GM23338 (cell line): Measurements from ENCODE around the gene PRDM11. TPM values are rescaled to one million over a fixed set of nuclear protein-coding genes. Genes with fewer than 3 reads are reported as not detected.

ENCODE experiments used
- ATAC-seq: fragments of 200-7000 bp; cut with Tn5 transposase; 3 replicates; pipeline ENCODE4 v1.9.1; 2020
- DNase-seq: peaks from one replicate; pipeline ENCODE4 v3.0.0-alpha.2; 2015; ENCODE audit warnings: low spot score
- H2AFZ ChIP-seq: fragments of 200-600 bp; sonication (generic); 2 replicates; pipeline ENCODE4 v1.8.0; 2016; ENCODE audit warnings: antibody characterized with exemption, mild to moderate bottlenecking, moderate library complexity
- H3F3A ChIP-seq: fragments of 200-600 bp; sonication (generic); replicated peaks from 2 replicates; pipeline ENCODE4 v1.8.0; 2017; ENCODE audit warnings: antibody characterized with exemption, mixed run types, low read depth
- H3K27ac ChIP-seq: fragments of 200-600 bp; sonication (generic); 2 replicates; pipeline ENCODE4 v1.6.1; 2016; ENCODE audit warnings: low read depth
- H3K27me3 ChIP-seq: fragments of 200-600 bp; sonication (generic); 2 replicates; pipeline ENCODE4 v1.8.0; 2016; ENCODE audit warnings: mild to moderate bottlenecking, mixed run types, moderate library complexity; ENCODE audit not compliant: insufficient read depth
- H3K36me3 ChIP-seq: fragments of 200-600 bp; sonication (generic); 2 replicates; pipeline ENCODE4 v1.8.0; 2016; ENCODE audit warnings: mild to moderate bottlenecking; ENCODE audit not compliant: insufficient read depth
- H3K4me1 ChIP-seq: fragments of 200-600 bp; sonication (generic); 2 replicates; pipeline ENCODE4 v1.8.0; 2016; ENCODE audit warnings: mild to moderate bottlenecking, moderate library complexity; ENCODE audit not compliant: insufficient read depth
- H3K4me2 ChIP-seq: fragments of 200-600 bp; sonication (generic); 2 replicates; pipeline ENCODE4 v1.7.1; 2017; ENCODE audit warnings: mixed run types
- H3K4me3 ChIP-seq: fragments of 200-600 bp; sonication (generic); 2 replicates; pipeline ENCODE4 v1.6.1; 2016; ENCODE audit warnings: mixed run types
- H3K79me2 ChIP-seq: fragments of 200-600 bp; sonication (generic); replicated peaks from 2 replicates; pipeline ENCODE4 v1.8.0; 2017; ENCODE audit warnings: mild to moderate bottlenecking; ENCODE audit not compliant: insufficient read depth
- H3K9me2 ChIP-seq: fragments of 200-600 bp; sonication (generic); 2 replicates; pipeline ENCODE4 v1.8.0; 2017; ENCODE audit not compliant: insufficient read depth
- H4K20me1 ChIP-seq: fragments of 200-600 bp; sonication (generic); replicated peaks from 2 replicates; pipeline ENCODE4 v1.8.0; 2017; ENCODE audit warnings: mild to moderate bottlenecking; ENCODE audit not compliant: insufficient read depth
- H3K27ac Mint-ChIP-seq: 2 replicates; pipeline ENCODE4 v1.8.0; 2020; ENCODE audit warnings: inconsistent platforms, mild to moderate bottlenecking, moderate library complexity, mixed read lengths
- H3K27me3 Mint-ChIP-seq: 3 replicates; pipeline ENCODE4 v1.8.0; 2022; ENCODE audit warnings: low read depth, mild to moderate bottlenecking, moderate library complexity, mixed read lengths, inconsistent platforms; ENCODE audit not compliant: insufficient read depth, poor library complexity
- H3K36me3 Mint-ChIP-seq: 3 replicates; pipeline ENCODE4 v1.8.0; 2021; ENCODE audit warnings: low read depth, mild to moderate bottlenecking, inconsistent platforms, moderate library complexity, mixed read lengths
- H3K4me1 Mint-ChIP-seq: 3 replicates; pipeline ENCODE4 v1.8.0; 2020; ENCODE audit warnings: mild to moderate bottlenecking, inconsistent platforms, mixed read lengths
- H3K4me3 Mint-ChIP-seq: 3 replicates; pipeline ENCODE4 v1.8.0; 2021; ENCODE audit warnings: moderate library complexity, mild to moderate bottlenecking, inconsistent platforms, mixed read lengths
- H3K9me3 Mint-ChIP-seq: 3 replicates; pipeline ENCODE4 v1.8.0; 2020; ENCODE audit warnings: moderate library complexity, mild to moderate bottlenecking, inconsistent platforms, mixed read lengths
- CREB1 ChIP-seq: fragments of 250-450 bp; sonication (Bioruptor Pico); IDR thresholded peaks from 2 replicates; pipeline ENCODE4 v1.5.0; 2020; ENCODE audit warnings: low read depth, mild to moderate bottlenecking, moderate library complexity
- CTCF ChIP-seq, 2 experiments: fragments of 200-600 bp in 1 of 2; sonication (generic) in 1 of 2; conservative IDR thresholded peaks; 2 replicates each; pipeline versions ENCODE4 v1.5.1 to v1.6.1; 2016 to 2017; ENCODE audit warnings: antibody characterized with exemption in 2 of 2, low read depth in 2 of 2, mild to moderate bottlenecking in 2 of 2, moderate library complexity in 1 of 2
- NANOG ChIP-seq: IDR thresholded peaks from 2 replicates; pipeline ENCODE4 v1.6.1; 2016; ENCODE audit warnings: antibody characterized with exemption, borderline replicate concordance
- POLR2AphosphoS5 ChIP-seq: IDR thresholded peaks from 2 replicates; pipeline ENCODE4 v1.6.1; 2016; ENCODE audit warnings: antibody characterized with exemption, low read depth
- polyA plus RNA-seq: library from polyadenylated mRNA; unstranded; fragments of >200 nt; fragmentation: Nextera tagmentation; extraction: Ambion mirVana; gene quantifications from 2 replicates; pipeline ENCODE4 v1.2.1, GENCODE V29; 2016
- total RNA-seq: library from RNA; depleted of rRNA; stranded (reverse); fragments of >200 nt; shearing (Covaris generic); gene quantifications from 2 replicates; pipeline ENCODE4 v1.2.3, GENCODE V29; 2014
- TF ChIP-seq, protein P1 (sequence below): IDR thresholded peaks from one replicate; pipeline ENCODE4 v1.6.1; 2018; ENCODE audit warnings: antibody characterized with exemption; ENCODE audit not compliant: unreplicated experiment
- TF ChIP-seq, protein P2 (sequence below): fragments of 250-450 bp; sonication (Bioruptor Pico); IDR thresholded peaks from 2 replicates; pipeline ENCODE4 v1.5.0; 2020; ENCODE audit warnings: mild to moderate bottlenecking, moderate library complexity

PRDM11 gene
- total and polyA plus RNA-seq, 2 experiments from 2014 or later = 0.97 to 10.4 TPM

DNA sequence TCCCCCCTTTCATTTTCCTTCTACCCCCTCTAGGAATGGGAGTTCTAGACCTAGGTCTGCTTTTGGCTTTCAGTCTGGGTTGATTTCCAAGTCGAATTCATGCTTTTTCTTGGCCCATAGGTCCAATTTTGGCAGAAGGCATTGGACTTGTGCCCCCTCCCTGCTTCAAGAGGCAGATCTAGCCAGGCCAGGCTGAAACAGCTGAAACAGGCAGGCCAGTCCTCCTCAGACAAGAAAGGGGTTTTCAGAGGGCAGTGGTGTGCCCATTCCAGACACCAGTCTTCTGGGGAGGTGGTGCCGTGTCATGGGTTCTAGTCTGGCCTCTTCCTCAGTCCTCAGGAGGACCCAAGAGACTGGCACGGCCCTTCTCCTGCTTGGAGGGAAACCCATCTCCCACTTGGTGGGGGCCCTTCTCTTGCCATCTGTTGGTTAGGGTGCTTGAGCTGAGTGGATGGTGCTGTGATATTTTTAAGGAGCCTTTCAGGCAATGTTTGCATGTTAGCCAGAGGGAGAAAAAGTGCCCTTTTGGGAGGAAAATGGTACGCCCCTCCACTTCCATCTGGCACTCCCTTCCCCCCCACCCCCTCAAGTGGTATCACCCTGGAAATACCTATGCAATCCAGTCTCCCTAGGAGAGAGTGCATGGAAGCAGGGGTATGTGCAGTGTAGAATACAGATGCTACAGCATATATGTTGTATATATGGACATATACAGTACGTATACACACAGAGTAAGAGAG, 86.1 kb downstream of the PRDM11 start:
- ATAC-seq (peak; percentile 21), DNase-seq (peak; percentile 50)
- no peaks in the 10 kb centered on the region for H3K36me3 ChIP-seq
- no peaks in the 10 kb centered on the region for H3F3A ChIP-seq
- no peaks in the 10 kb centered on the region for H4K20me1 ChIP-seq
- no peak overlapping the region for H2AFZ ChIP-seq
- no peaks in the 10 kb centered on the region for H3K27me3 ChIP-seq
- Mint-ChIP-seq H3K27me3 (peaks cover 3% of the 10 kb centered on the region), H3K36me3 (no peaks in the 10 kb centered on the region; the same call in 2 of the 3 replicates), H3K4me1 (peaks cover 7% of the 10 kb centered on the region; the same call in 2 of the 3 replicates), H3K27ac (no peak overlapping the region), H3K9me3 (no peaks in the 10 kb centered on the region), H3K4me3 (no peak overlapping the region)
- H3K79me2 ChIP-seq = no peaks in the 10 kb centered on the region
- no peak overlapping the region for H3K4me3 ChIP-seq
- H3K27ac ChIP-seq = no peak overlapping the region
- no peaks in the 10 kb centered on the region; the same call in 1 of the 2 replicates for H3K4me1 ChIP-seq
- H3K4me2 ChIP-seq = no peak overlapping the region
- H3K9me2 ChIP-seq = no peaks in the 10 kb centered on the region
- TF ChIP-seq, protein P1, sequence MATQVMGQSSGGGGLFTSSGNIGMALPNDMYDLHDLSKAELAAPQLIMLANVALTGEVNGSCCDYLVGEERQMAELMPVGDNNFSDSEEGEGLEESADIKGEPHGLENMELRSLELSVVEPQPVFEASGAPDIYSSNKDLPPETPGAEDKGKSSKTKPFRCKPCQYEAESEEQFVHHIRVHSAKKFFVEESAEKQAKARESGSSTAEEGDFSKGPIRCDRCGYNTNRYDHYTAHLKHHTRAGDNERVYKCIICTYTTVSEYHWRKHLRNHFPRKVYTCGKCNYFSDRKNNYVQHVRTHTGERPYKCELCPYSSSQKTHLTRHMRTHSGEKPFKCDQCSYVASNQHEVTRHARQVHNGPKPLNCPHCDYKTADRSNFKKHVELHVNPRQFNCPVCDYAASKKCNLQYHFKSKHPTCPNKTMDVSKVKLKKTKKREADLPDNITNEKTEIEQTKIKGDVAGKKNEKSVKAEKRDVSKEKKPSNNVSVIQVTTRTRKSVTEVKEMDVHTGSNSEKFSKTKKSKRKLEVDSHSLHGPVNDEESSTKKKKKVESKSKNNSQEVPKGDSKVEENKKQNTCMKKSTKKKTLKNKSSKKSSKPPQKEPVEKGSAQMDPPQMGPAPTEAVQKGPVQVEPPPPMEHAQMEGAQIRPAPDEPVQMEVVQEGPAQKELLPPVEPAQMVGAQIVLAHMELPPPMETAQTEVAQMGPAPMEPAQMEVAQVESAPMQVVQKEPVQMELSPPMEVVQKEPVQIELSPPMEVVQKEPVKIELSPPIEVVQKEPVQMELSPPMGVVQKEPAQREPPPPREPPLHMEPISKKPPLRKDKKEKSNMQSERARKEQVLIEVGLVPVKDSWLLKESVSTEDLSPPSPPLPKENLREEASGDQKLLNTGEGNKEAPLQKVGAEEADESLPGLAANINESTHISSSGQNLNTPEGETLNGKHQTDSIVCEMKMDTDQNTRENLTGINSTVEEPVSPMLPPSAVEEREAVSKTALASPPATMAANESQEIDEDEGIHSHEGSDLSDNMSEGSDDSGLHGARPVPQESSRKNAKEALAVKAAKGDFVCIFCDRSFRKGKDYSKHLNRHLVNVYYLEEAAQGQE = no peak
- TF ChIP-seq CREB1 = no peak
- no peak for TF ChIP-seq NANOG
- no peak for TF ChIP-seq POLR2AphosphoS5
- TF ChIP-seq CTCF (conservative IDR thresholded peaks at IDR 0.05; ENCODE audit: low read depth in 2 of 2) = no peak
- TF ChIP-seq, protein P2, sequence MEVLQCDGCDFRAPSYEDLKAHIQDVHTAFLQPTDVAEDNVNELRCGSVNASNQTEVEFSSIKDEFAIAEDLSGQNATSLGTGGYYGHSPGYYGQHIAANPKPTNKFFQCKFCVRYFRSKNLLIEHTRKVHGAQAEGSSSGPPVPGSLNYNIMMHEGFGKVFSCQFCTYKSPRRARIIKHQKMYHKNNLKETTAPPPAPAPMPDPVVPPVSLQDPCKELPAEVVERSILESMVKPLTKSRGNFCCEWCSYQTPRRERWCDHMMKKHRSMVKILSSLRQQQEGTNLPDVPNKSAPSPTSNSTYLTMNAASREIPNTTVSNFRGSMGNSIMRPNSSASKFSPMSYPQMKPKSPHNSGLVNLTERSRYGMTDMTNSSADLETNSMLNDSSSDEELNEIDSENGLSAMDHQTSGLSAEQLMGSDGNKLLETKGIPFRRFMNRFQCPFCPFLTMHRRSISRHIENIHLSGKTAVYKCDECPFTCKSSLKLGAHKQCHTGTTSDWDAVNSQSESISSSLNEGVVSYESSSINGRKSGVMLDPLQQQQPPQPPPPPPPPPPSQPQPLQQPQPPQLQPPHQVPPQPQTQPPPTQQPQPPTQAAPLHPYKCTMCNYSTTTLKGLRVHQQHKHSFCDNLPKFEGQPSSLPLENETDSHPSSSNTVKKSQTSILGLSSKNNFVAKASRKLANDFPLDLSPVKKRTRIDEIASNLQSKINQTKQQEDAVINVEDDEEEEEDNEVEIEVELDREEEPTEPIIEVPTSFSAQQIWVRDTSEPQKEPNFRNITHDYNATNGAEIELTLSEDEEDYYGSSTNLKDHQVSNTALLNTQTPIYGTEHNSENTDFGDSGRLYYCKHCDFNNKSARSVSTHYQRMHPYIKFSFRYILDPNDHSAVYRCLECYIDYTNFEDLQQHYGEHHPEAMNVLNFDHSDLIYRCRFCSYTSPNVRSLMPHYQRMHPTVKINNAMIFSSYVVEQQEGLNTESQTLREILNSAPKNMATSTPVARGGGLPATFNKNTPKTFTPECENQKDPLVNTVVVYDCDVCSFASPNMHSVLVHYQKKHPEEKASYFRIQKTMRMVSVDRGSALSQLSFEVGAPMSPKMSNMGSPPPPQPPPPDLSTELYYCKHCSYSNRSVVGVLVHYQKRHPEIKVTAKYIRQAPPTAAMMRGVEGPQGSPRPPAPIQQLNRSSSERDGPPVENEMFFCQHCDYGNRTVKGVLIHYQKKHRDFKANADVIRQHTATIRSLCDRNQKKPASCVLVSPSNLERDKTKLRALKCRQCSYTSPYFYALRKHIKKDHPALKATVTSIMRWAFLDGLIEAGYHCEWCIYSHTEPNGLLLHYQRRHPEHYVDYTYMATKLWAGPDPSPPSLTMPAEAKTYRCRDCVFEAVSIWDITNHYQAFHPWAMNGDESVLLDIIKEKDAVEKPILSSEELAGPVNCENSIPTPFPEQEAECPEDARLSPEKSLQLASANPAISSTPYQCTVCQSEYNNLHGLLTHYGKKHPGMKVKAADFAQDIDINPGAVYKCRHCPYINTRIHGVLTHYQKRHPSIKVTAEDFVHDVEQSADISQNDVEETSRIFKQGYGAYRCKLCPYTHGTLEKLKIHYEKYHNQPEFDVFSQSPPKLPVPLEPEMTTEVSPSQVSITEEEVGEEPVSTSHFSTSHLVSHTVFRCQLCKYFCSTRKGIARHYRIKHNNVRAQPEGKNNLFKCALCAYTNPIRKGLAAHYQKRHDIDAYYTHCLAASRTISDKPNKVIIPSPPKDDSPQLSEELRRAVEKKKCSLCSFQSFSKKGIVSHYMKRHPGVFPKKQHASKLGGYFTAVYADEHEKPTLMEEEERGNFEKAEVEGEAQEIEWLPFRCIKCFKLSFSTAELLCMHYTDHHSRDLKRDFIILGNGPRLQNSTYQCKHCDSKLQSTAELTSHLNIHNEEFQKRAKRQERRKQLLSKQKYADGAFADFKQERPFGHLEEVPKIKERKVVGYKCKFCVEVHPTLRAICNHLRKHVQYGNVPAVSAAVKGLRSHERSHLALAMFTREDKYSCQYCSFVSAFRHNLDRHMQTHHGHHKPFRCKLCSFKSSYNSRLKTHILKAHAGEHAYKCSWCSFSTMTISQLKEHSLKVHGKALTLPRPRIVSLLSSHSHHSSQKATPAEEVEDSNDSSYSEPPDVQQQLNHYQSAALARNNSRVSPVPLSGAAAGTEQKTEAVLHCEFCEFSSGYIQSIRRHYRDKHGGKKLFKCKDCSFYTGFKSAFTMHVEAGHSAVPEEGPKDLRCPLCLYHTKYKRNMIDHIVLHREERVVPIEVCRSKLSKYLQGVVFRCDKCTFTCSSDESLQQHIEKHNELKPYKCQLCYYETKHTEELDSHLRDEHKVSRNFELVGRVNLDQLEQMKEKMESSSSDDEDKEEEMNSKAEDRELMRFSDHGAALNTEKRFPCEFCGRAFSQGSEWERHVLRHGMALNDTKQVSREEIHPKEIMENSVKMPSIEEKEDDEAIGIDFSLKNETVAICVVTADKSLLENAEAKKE (CRISPR knock-in tag) = no peak
